HUES64 (cell line): ENCODE results near the gene OPHN1.

Source experiments
- H3K27ac ChIP-seq: 2 replicates; pipeline ENCODE4 v1.7.0; 2013; ENCODE audit warnings: low read depth, low read length, inconsistent platforms
- H3K27me3 ChIP-seq: 2 replicates; pipeline ENCODE4 v1.6.1; 2013; ENCODE audit warnings: mild to moderate bottlenecking, low read length; ENCODE audit not compliant: insufficient read depth
- H3K36me3 ChIP-seq: 2 replicates; pipeline ENCODE4 v1.6.1; 2013; ENCODE audit warnings: mild to moderate bottlenecking, low read length; ENCODE audit not compliant: insufficient read depth
- H3K4me1 ChIP-seq: 2 replicates; pipeline ENCODE4 v1.6.1; 2013; ENCODE audit warnings: mild to moderate bottlenecking, low read length, moderate library complexity; ENCODE audit not compliant: insufficient read depth
- H3K4me3 ChIP-seq: 2 replicates; pipeline ENCODE4 v1.5.1; 2013; ENCODE audit warnings: mild to moderate bottlenecking, low read length, moderate library complexity
- H3K9ac ChIP-seq: 2 replicates; pipeline ENCODE4 v1.6.1; 2013; ENCODE audit warnings: mild to moderate bottlenecking, low read depth, low read length
- H3K9me3 ChIP-seq: 2 replicates; pipeline ENCODE4 v1.6.1; 2013; ENCODE audit warnings: low read depth, low read length; ENCODE audit not compliant: insufficient read depth
- WGBS: fragments of 150-250, 120-280 bp; methylation state at CpG from one replicate; pipeline ENCODE4 v1.1.7; 2013; ENCODE audit warnings: missing lambda C conversion rate; 5-methylcytosine and 5-hydroxymethylcytosine counted together

OPHN1 gene

DNA sequence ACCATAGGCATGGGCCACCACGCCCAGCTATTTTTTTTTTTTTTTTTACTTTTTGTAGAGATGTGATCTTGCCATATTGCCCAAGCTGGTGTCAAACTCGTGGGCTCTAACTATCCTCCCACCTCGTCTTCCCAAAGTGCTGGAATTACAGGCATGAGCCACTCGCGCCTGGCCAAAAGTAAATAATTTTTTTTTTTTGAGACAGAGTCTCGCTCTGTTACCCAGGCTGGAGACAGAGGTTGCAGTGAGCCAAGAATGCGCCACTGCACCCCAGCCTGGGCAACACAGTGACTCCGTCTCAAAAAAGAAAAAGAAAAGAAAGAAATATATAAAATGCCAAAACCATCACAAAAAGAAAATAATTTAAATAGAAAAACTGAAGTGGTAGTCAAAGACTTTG, 18.4 kb upstream of the OPHN1 start:
- Histone ChIP-seq H3K9me3 (no peaks in the 10 kb centered on the region), H3K27ac (no peak overlapping the region), H3K27me3 (no peaks in the 10 kb centered on the region), H3K4me1 (no peaks in the 10 kb centered on the region), H3K9ac (no peak overlapping the region), H3K36me3 (no peaks in the 10 kb centered on the region), H3K4me3 (no peak overlapping the region)
- 98% methylated on average over 4 of the region's 8 CpGs for WGBS

- Histone ChIP-seq H3K4me1 (no peaks in the 10 kb centered on the region), H3K4me3 (no peak overlapping the region), H3K9ac (no peak overlapping the region), H3K36me3 (no peaks in the 10 kb centered on the region), H3K27ac (no peak overlapping the region), H3K9me3 (no peaks in the 10 kb centered on the region), H3K27me3 (no peaks in the 10 kb centered on the region)
- 88% methylated on average over 4 of the region's 6 CpGs for WGBS
These were observed 10.0 kb upstream of the OPHN1 start for GRCh38 chrX:68443155-68443868.

- no CpG with 5 or more reads among the region's 1 CpG for WGBS
- Histone ChIP-seq H3K27me3 (no peaks in the 10 kb centered on the region), H3K27ac (no peak overlapping the region), H3K4me3 (no peak overlapping the region), H3K36me3 (no peaks in the 10 kb centered on the region), H3K9ac (no peak overlapping the region), H3K4me1 (no peaks in the 10 kb centered on the region), H3K9me3 (no peaks in the 10 kb centered on the region)
These were observed 7.6 kb upstream of the OPHN1 start for GRCh38 chrX:68440940-68441339.

- no peak overlapping the region for H3K4me3 ChIP-seq
- no peaks in the 10 kb centered on the region for H3K27me3 ChIP-seq
- no peaks in the 10 kb centered on the region for H3K36me3 ChIP-seq
- H3K4me1 ChIP-seq: no peaks in the 10 kb centered on the region
- H3K9me3 ChIP-seq: no peaks in the 10 kb centered on the region
- no peak overlapping the region for H3K27ac ChIP-seq
- H3K9ac ChIP-seq: no peak overlapping the region
These were observed 7.1 kb upstream of the OPHN1 start for GRCh38 chrX:68440442-68440841.

- 91% methylated on average over 3 of the region's 4 CpGs for WGBS
- H3K27ac ChIP-seq: no peak overlapping the region
- H3K36me3 ChIP-seq: no peaks in the 10 kb centered on the region
- no peak overlapping the region for H3K9ac ChIP-seq
- no peaks in the 10 kb centered on the region for H3K4me1 ChIP-seq
- no peaks in the 10 kb centered on the region for H3K27me3 ChIP-seq
- H3K4me3 ChIP-seq: no peak overlapping the region
- H3K9me3 ChIP-seq: no peaks in the 10 kb centered on the region
These were observed 6.0 kb upstream of the OPHN1 start for GRCh38 chrX:68439341-68439740.

DNA sequence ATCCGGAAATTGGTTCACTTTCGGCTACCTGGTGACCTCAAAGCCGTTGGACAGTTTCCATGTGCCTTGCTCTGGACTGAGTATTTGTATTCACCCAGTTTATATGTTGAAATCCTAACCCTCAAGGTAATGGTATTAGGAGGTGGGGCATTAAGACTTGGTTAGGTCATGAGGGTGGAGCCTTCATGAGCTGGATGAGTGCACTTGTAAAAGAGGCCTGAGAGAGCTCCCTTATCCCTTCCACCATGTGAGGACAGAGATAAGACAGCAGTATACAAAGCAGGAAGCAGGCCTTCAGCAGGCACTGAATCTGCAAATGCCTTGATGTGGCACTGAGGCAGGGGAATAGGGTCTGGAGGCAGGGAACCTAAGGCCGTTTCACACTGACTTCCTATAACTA, 5.3 kb upstream of the OPHN1 start:
- Histone ChIP-seq H3K4me1 (no peaks in the 10 kb centered on the region), H3K27me3 (no peaks in the 10 kb centered on the region), H3K9me3 (no peaks in the 10 kb centered on the region), H3K9ac (no peak overlapping the region), H3K27ac (no peak overlapping the region), H3K4me3 (no peak overlapping the region), H3K36me3 (no peaks in the 10 kb centered on the region)
- WGBS: 93% methylated on average over 4 of the region's 4 CpGs

DNA sequence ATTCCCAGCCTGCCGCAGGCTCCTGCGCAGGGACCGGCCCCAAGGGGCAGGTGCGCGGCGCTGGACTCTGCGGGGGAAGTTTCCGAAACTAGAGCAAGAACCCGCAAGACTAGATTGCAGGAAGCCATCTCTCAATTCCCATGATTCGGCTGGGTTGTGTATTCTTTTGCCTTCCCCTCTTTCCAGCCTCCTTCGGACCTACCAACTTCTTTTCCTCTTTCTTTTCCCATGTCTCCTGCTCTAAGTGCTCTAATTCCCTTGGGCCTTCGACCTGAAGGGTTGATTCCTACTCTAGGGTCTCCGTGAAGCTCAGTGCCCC, 645 bp upstream of the OPHN1 start:
- H3K9ac ChIP-seq: peak overlapping the region; percentile 74
- H3K9me3 ChIP-seq: no peaks in the 10 kb centered on the region
- WGBS: 2% methylated on average over 13 of the region's 13 CpGs
- no peak overlapping the region; the same call in 1 of the 2 replicates for H3K27ac ChIP-seq
- no peaks in the 10 kb centered on the region; the same call in 1 of the 2 replicates for H3K4me1 ChIP-seq
- H3K27me3 ChIP-seq: no peaks in the 10 kb centered on the region
- peak overlapping the region; percentile 76 for H3K4me3 ChIP-seq
- H3K36me3 ChIP-seq: no peaks in the 10 kb centered on the region

DNA sequence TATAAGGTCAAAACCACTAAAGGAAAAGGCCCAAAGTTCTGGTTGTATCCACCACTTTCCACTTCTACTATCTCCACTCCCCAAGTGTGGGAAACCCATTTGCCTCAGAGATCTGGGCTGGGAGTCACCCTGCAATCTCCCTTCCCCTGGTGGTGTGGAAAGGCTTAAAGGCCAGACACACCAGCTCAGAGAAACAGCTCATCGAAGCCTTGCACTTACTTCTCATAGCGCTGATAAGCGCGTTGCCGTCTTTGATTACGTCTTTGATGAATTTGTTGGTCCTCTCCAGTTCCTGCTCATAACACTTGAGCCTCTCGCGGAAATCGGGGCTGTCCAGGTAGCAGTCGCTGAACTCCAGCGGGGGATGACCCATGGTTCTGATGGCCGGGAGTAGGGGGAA, 647 bp downstream of the OPHN1 start:
- no peaks in the 10 kb centered on the region for H3K36me3 ChIP-seq
- H3K27me3 ChIP-seq: no peaks in the 10 kb centered on the region
- H3K9me3 ChIP-seq: no peaks in the 10 kb centered on the region
- H3K9ac ChIP-seq: peak overlapping the region; percentile 74
- H3K4me1 ChIP-seq: no peaks in the 10 kb centered on the region; the same call in 1 of the 2 replicates
- 7% methylated on average over 12 of the region's 12 CpGs for WGBS
- no peak overlapping the region for H3K27ac ChIP-seq
- peak overlapping the region; percentile 76 for H3K4me3 ChIP-seq

GRCh38 chrX:68431836-68432235, 1.5 kb downstream of the OPHN1 start:
- no peaks in the 10 kb centered on the region for H3K27me3 ChIP-seq
- no peak overlapping the region for H3K4me3 ChIP-seq
- 89% methylated on average over 1 of the region's 2 CpGs for WGBS
- H3K9me3 ChIP-seq: no peaks in the 10 kb centered on the region
- no peaks in the 10 kb centered on the region for H3K36me3 ChIP-seq
- no peaks in the 10 kb centered on the region; the same call in 1 of the 2 replicates for H3K4me1 ChIP-seq
- no peak overlapping the region for H3K27ac ChIP-seq
- no peak overlapping the region for H3K9ac ChIP-seq

- Histone ChIP-seq H3K27ac (no peak overlapping the region), H3K27me3 (no peaks in the 10 kb centered on the region), H3K9me3 (no peaks in the 10 kb centered on the region), H3K4me1 (no peaks in the 10 kb centered on the region; the same call in 1 of the 2 replicates), H3K4me3 (no peak overlapping the region), H3K9ac (no peak overlapping the region), H3K36me3 (no peaks in the 10 kb centered on the region)
- 94% methylated on average over 10 of the region's 10 CpGs for WGBS
These were observed 4.1 kb downstream of the OPHN1 start for GRCh38 chrX:68429216-68429615.

GRCh38 chrX:68428431-68428830, 4.9 kb downstream of the OPHN1 start:
- H3K4me1 ChIP-seq: no peaks in the 10 kb centered on the region; the same call in 1 of the 2 replicates
- WGBS: 96% methylated on average over 2 of the region's 3 CpGs
- no peaks in the 10 kb centered on the region for H3K36me3 ChIP-seq
- no peaks in the 10 kb centered on the region for H3K9me3 ChIP-seq
- H3K4me3 ChIP-seq: no peak overlapping the region
- H3K27me3 ChIP-seq: no peaks in the 10 kb centered on the region
- H3K27ac ChIP-seq: no peak overlapping the region
- no peak overlapping the region for H3K9ac ChIP-seq

- Histone ChIP-seq H3K27me3 (no peaks in the 10 kb centered on the region), H3K9ac (no peak overlapping the region), H3K4me1 (no peaks in the 10 kb centered on the region), H3K4me3 (no peak overlapping the region), H3K27ac (no peak overlapping the region), H3K36me3 (no peaks in the 10 kb centered on the region), H3K9me3 (no peaks in the 10 kb centered on the region)
- WGBS: 100% methylated on average over 1 of the region's 1 CpG
These were observed 8.6 kb downstream of the OPHN1 start for GRCh38 chrX:68424719-68425118.
